Activated T-cell treated with anti-CD3 and anti-CD28 coated beads for 48 hours (primary cell): ENCODE measurements around the gene TPP1.

ENCODE experiments used
- DNase-seq: peaks from one replicate; pipeline ENCODE4 v3.0.0-alpha.2; 2020; ENCODE audit warnings: low read depth

TPP1 gene

DNA sequence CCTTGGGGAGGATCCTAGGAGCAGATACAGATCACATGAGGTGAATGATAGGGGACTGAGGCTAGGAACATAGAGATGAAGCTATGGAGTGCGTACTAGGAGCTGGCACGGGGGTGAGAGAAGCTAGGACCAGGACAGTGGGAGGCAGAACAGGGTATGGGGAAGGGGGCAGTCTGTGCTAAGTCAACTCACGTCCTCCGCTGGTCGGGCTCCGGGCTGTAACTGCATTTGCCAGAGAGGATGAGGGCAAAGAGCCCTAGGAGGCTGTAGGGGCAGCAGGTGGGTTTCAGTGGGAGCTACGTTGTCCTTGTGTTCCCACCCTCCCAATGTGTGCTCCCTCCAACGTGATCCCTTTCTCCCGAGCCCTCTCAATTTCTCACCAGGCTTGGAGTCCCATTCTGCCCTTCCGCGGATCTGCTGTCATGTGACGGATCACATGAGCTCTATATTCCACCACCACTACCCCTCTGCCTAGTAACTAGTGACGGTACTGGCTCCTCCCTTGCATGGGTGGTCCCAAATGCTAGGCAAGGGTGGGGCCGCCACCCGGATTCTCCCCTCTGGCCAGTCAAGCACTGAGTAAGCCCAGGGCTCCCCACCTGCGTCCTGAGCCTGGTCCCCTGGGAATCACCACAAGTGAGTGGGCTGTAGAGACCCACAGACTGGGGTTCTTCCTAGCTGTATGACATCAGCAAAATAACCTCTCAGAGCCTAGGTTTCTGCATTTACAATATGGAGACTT lies at the start of gene TPP1:
TPP1 (minus strand) TSS at position 419 of the 742 bp plus-strand sequence; CDS start at position 397, 22 bp downstream.
- DNase-seq: peak; percentile 83

- DNase-seq: no peak
Measured at GRCh38 chr11:6667733-6668374, 48.6 kb upstream of the TPP1 start.

- DNase-seq: no peak
Measured at GRCh38 chr11:6666302-6667183, 47.3 kb upstream of the TPP1 start.

- no peak for DNase-seq
Measured at GRCh38 chr11:6664551-6664950, 45.3 kb upstream of the TPP1 start.

- no peak for DNase-seq
Measured at GRCh38 chr11:6663794-6664469, 44.7 kb upstream of the TPP1 start.

GRCh38 chr11:6660712-6661111 lies 41.5 kb upstream of the TPP1 start:
- DNase-seq: no peak

GRCh38 chr11:6658647-6659046 lies 39.4 kb upstream of the TPP1 start:
- DNase-seq: no peak

GRCh38 chr11:6657346-6657745 lies 38.1 kb upstream of the TPP1 start:
- DNase-seq: no peak

DNA sequence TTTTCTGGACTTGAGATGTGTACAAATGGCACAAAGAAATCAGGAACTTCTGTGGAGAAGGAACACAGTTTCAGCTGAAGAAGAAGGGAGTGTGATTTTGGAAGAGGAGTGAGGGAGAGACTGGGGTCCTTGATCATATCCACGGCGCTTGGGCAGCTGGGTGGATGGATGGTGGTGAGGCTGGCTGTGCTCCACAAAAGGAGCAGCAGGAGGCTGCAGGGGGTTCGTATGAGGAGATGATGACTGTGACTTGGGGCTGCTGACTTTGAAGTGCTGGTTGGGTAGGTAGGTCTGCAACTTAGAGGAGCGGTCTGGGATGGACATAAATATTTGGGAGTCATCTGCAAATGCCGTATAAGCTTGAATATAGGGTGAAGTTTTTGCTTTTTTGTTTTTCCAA lies 37.7 kb upstream of the TPP1 start:
- no peak for DNase-seq

DNA sequence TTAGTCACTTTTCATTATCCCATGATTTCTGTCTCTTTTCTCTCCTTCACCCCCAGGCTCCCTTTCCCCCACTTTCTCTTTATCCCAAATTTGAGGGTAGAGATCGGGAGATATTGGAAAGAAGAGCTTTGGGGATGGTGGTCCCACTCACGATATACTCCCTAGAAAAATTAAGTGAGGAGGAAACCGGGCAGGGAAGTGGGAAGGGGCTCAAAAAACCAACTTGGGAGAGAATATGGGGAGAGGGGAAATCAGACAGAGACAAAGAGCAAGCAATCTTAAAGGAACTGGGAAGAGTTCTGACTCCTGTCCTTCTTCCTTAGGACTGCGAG lies 37.3 kb upstream of the TPP1 start:
- DNase-seq: no peak

GRCh38 chr11:6655790-6656583 lies 36.8 kb upstream of the TPP1 start, which contains the start of gene DCHS1:
TSS of gene DCHS1 (minus strand) at chr11:6655809. CDS start at chr11:6641613, 14,196 bp downstream.
- no peak for DNase-seq

DNA sequence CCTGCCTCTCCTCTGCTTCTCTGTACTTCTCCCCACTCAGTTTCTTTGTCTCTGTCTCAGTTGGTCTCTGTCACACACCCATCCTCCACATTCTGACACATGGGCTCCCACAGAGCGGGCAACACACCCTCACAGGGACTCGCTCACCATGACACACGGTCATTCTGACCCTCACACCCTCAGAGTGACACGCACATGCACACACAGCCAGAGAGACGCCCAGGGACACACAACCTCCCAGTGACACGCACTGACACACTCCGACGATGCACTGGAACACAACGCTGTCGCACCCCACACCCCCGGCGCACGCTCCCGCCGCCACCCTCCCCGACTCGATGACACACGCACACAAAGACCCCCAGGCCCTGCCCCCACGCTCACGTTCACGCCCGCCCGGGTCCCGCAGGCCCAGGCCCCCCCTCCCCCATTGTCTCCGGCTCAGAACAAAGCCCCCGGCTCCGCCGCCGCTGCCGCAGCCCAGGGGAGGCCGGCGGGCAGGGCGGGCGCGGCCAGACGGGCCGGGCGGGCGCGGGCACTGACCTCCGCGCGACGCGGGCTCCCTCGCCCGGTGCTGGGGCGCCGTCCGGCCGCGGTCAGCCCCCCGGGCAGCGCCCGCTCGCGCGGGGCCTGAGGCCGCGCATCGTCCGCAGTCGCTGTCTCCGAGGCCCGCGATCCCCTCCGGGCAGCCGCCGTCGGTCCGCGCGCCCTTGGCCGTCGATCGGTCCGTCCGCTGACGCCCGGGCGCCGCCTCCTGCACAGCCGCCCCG lies 36.0 kb upstream of the TPP1 start:
- DNase-seq: no peak

DNA sequence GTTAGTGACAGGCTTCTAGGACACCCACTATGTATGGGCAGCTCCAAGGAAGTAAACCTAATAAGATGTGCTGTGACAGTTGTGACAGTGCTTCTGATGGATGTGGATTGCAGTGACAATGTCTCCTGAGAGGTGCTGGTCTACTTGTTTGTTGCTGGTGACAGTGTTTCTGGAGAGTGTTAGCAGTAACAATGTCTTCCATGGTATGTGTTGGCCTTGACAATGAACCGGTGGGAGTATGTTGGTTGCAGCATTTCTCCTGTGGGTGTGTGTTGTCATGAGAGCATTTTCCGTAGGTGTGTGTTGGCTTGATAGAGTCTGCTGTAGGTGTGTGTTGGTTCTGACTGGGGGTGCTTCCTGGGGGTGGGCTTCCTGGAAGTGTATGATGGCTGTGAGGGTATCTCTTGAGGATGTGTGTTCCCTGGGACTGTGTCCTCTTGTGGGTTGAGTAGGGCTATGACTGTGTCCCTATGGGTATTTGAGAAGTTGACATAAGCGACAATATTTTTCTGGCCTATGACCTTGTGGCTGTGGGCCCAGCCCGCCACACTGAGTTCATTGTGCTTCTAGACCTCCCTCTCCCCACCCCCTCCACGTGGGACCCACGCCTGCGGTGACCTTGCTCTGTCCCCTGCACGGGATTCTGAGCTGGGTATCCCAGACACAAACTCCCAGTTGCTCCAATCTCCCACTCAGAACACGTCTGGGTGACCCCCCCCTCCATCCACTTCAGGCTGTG lies 35.2 kb upstream of the TPP1 start:
- DNase-seq: no peak

DNA sequence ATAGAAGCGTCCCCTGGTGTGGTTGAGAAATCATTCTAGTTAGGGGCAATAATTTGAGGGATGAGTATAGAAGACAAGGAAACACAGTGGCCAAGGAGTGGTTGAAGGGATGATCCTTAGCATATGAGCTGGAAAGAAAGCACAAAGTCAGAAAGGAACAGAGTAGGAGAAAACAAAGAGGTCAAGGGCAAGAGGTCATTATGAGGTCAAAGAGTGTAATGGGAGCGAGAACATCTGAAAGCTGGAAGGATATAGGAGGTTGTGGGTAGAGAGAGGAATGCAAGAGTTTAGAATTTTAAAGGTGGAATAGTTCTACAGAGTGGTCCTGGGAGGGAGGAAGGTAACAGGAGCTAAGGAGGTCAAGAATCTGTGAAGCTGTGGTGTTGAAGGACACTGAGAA lies 34.4 kb upstream of the TPP1 start:
- DNase-seq: no peak

GRCh38 chr11:6653097-6653496 lies 33.9 kb upstream of the TPP1 start:
- no peak for DNase-seq

DNA sequence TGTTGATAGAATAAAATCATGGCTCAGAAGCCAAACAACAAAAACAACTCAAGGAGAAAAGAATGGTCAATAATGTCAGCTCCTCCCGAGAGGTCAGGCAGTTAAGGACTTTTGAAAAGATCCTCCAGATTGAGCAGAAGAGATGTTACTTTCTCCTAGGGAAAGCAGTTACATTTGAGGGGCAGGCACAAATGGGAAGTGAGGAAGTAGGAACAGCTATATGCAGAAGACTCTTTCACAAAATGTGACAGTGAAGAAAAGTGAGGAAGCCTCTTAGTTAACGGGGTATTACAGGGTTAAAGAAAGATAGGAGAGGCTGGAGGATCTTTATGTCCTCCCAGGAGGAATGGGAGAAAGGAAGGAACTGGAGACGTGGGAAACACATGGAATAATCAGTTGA lies 33.0 kb upstream of the TPP1 start:
- DNase-seq: no peak

GRCh38 chr11:6650980-6651379 lies 31.8 kb upstream of the TPP1 start:
- no peak for DNase-seq

GRCh38 chr11:6650104-6650503 lies 30.9 kb upstream of the TPP1 start:
- DNase-seq: no peak

DNA sequence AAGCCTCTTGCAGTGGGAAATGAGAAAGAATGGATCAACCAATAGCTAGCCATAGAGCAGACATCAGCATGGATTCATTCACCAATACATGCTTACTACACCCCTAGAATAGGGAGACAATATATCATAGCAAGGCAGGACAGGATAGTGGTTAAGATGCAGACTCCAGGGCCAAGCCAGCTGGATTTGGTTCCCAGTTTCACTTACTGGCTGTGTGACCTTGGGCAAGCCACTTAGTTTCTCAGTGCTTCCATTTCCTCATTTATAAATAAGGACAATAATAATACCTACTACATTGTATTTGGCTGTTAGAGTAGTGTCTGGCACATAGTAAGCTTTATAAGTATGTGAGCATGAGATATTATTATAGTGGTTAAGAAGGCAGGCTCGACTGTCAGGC lies 29.3 kb upstream of the TPP1 start:
- no peak for DNase-seq

DNA sequence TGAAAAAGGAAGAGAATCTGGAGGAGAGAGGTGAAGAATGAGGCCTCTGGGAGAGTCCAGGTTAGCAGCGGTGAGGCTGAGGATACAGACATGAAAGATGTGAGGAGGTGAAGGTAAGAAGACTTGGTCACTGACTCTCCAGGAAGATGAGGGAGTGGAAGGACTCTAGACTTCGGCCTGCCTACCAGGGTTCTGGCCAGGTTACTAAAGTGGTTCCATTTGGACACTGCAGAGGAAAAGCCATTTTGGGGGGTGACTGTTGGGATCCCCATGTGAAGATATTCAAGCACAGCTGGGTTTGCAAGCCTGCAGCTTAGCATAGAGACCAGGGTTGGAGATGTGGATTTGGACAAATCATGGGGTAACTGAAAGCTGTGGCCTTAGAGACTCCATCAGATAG lies 28.6 kb upstream of the TPP1 start:
- no peak for DNase-seq
